ENCODE results near the gene MNT. TPM values are rescaled to one million over a fixed set of nuclear protein-coding genes. Genes with fewer than 3 reads are reported as not detected.

Gene MNT
- polyA plus RNA-seq, 1 donor: 20.3 TPM

- no peak for DNase-seq
Observed at GRCh38 chr17:2395258-2396181, 5.3 kb downstream of the MNT start.

- no peak for DNase-seq
Observed at GRCh38 chr17:2394775-2395201, 6.1 kb downstream of the MNT start.

GRCh38 chr17:2393954-2394749, 6.7 kb downstream of the MNT start:
- DNase-seq: no peak

GRCh38 chr17:2393174-2393953, 7.5 kb downstream of the MNT start:
- DNase-seq: peak; percentile 94

GRCh38 chr17:2392252-2393173, 8.3 kb downstream of the MNT start:
- peak; percentile 96 for DNase-seq

GRCh38 chr17:2391597-2392251, 9.1 kb downstream of the MNT start:
- DNase-seq: no peak

GRCh38 chr17:2390199-2390836, 10.5 kb downstream of the MNT start:
- DNase-seq: peak; percentile 84

- DNase-seq: no peak
Observed at GRCh38 chr17:2388683-2389055, 12.2 kb downstream of the MNT start.

DNA sequence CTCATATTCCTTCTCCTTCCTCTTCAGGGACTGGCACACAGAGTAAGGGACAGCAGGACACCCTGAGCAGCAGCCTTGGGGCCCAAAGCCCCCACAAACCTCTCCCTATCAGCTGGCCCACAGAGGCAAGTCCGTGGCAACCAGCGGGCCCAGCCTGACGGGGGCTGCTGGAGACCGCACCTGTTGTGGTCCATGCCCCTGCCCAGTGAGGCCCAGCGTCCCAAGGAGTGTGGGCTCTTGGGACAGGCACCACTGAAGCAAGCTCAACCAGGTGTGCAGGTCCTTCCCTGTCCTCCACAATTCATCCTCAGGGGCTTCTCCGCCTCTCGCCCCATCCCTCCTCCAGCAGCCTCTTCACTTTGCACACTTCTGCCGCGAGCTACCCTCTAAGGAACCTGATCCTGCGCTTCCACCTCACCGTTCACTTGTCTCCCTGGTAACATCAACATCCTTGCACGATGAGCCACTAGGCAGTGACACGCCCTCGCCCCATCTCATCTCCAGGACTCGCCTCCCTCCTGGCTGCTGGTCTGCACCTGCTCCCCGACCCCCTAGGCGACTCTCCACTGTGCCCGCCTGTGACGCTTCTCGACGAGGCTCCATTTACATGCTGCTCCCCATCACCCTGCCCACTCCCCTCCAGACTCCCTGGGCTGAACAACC, 12.7 kb downstream of the MNT start:
- no peak for DNase-seq

DNA sequence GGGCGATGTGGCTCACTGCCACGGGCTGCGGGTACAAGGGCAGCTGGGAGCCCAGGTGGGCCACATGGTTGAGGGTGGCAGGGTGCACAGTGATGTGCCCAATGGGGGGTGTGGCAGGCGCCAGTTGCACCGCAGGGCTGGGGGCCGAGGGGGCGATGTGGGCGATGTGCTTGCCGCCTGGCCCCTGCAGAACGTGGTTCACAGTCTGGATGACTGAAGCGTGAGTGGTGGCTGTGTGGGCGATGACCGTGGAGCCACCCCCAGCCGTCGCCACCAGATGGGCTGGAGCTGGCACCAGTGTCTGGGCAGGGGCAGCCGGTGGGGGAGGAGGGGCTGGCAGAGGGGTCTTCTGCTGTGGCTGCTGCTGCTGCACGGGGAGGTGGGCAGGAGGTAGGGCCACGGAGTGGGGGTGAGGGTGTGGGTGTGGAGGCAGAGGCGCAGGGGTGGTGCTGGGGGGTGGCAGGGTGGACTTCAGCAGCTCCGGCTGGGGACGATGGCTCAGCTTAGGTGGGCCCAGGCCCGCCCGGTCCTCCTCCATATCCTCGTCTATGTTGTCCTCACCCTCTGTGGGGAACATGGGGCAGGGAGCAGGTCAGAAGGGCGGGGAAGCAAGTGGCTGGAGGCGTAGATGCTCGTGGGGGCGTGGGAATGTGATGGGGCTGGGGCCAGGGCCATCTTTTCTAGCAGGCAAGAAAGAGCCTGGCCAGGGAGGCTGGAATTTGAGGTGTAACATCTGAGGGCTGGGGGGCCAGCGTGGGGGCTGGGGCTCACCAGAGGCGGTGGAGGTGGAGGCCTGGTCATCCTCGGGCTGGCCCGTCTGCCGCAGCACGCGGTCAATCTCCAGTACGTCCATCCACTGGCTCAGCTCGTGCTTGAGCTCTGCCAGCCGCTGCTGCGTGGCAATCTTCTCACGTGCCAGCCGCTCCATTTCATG, 13.5 kb downstream of the MNT start:
- no peak for DNase-seq

- DNase-seq: no peak
Observed at GRCh38 chr17:2386400-2387085, 14.3 kb downstream of the MNT start.

DNA sequence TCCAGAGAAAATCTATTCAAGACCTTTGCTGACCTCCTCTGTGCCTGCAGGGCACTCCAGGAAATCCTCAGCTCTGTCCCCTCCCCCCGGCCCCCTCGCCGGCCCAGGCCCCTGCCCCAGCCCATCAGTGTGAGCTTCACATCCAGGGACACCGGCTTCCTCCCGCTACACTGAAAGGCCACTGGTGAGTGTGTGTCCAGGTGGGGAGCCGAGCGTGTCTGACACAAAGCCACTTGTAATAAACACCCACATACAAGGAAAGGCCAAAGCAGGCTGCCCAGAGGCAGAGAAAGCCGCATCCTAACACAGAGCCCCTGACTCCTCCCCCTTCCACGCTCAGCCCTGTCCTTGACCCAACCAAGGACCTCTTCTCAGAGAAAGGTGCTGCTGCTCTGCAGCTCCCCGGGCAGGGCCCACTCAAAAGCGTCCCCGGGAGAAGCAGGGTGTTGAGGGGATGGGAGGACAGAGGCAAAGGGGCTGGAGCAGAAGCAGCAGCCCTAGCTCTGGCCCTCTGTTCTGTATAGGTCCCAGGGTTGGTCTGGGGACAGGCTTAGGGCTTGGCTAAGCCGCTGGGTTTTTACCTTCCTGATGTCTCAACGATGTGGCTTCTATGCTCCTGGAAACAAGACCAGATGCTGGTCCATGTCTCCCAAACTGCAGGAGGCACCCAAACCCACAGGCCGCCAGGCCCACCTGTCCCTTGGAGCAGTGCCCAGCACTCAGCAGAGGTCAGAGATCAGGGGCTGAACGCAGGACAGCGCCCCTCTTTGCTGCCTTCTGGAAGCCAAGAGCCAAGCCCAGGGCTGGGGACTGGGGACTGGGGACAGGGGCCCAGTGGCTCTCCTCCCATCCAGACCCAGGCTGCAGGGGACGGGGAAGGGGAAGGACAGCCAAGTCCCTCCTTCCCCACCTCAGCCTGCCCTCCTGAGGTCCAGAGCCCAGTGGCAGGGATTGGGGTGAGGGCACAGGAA, 15.3 kb downstream of the MNT start:
- no peak for DNase-seq

DNA sequence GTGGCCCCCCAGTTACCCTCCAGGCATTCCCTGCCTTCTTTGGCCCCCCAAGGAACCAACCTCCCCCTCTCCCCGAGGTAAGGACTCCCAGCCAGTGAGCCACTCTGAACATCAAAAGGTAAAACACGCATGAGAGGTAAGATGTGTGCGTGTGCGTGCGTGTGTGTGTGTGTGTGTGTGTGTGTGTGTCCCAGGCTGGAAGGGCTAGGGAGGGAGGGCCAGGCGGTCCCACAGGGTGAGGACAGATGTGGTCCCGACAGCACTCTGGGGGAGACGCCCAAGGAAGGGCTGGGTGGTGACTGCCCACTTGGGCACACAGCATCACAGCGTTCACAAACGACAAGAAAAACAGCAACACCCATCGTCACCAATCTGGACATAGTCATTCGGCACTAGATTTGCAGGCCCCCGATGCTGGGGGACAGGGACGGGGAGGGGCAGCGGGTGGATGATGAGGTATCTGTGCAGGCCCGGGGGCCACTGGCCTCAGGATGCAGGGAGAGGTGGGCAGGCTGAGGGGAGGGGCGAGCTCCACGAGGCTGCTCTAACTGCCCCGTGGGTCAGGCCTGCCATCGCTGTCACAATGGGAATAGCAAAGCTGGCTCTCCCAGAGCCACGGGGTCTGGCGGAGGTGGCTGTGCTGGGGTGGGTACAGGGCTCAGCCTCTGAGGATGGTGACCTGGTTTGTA, 16.3 kb downstream of the MNT start:
- DNase-seq: no peak

DNA sequence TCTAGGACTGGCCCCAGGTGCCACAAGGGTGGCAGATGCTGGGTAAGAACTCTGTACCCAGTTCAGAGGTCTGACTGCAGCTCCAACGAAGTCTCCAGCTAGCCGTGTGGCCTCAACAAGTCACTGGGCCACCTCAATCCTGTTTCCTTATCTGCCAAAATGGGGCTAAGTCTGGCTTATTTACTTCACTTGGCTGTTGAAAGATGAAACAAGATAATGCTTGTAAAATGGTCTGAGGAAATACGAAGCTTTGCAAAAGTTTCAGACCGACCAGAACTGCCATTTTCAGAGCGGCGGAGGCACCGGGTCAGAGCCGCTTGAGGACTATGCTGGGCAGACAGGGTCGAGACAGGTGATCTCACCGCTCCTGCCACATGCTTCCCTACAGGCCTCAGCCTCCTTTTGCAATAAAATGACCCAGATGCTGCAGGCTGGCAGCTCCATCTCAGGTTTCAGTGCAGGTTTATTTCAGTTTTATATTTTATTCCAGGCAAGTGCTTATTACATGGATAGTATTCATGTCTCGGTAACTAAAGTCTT, 17.2 kb downstream of the MNT start:
- no peak for DNase-seq

GRCh38 chr17:2380950-2381649, 19.8 kb downstream of the MNT start:
- DNase-seq: no peak

Measured in hindlimb muscle (tissue), 1 donor.